Activated naive CD8-positive, alpha-beta T cell treated with anti-CD3 and anti-CD28 coated beads for 36 hours (primary cell): ENCODE measurements around the gene TICAM1. TPM values are rescaled to one million over a fixed set of nuclear protein-coding genes. Genes with fewer than 3 reads are reported as not detected.
"Not testable (repeated sequence)": the region's sequence is repeated elsewhere in the genome, so short reads cannot be mapped to it uniquely, and the experiment has no call there.

Experiments
- DNase-seq: peaks from one replicate; pipeline ENCODE4 v3.0.0; 2021
- H3K27ac Mint-ChIP-seq: one replicate; pipeline ENCODE4 v1.8.0; 2022; ENCODE audit warnings: mild to moderate bottlenecking, moderate library complexity, mixed read lengths
- H3K27me3 Mint-ChIP-seq: one replicate; pipeline ENCODE4 v1.8.0; 2022; ENCODE audit warnings: mild to moderate bottlenecking, mixed read lengths
- H3K36me3 Mint-ChIP-seq: one replicate; pipeline ENCODE4 v1.8.0; 2021; ENCODE audit warnings: mild to moderate bottlenecking, mixed read lengths
- H3K4me1 Mint-ChIP-seq: one replicate; pipeline ENCODE4 v1.8.0; 2021; ENCODE audit warnings: mixed read lengths
- H3K4me3 Mint-ChIP-seq: one replicate; pipeline ENCODE4 v1.8.0; 2022; ENCODE audit warnings: mild to moderate bottlenecking, moderate library complexity, mixed read lengths
- H3K9me3 Mint-ChIP-seq: one replicate; pipeline ENCODE4 v1.8.0; 2022; ENCODE audit warnings: mixed read lengths
- total RNA-seq, 2 experiments: library from RNA; stranded (reverse); gene quantifications; one replicate each; pipeline ENCODE4 v1.2.3, GENCODE V29; 2021

TICAM1 gene
- total RNA-seq, 2 experiments from 2014 or later = 18.4 to 19.5 TPM

GRCh38 chr19:4822354-4822753 is 9.2 kb downstream of the TICAM1 start:
- H3K36me3 Mint-ChIP-seq, H3K9me3 Mint-ChIP-seq, H3K27ac Mint-ChIP-seq, H3K27me3 Mint-ChIP-seq, H3K4me3 Mint-ChIP-seq, DNase-seq, H3K4me1 Mint-ChIP-seq: not testable (repeated sequence)

GRCh38 chr19:4821265-4821664 is 10.2 kb downstream of the TICAM1 start:
- H3K4me3 Mint-ChIP-seq = no peak overlapping the region
- no peaks in the 10 kb centered on the region for H3K4me1 Mint-ChIP-seq
- no peak for DNase-seq
- no peaks in the 10 kb centered on the region for H3K27me3 Mint-ChIP-seq
- peak overlapping the region; percentile 46 for H3K27ac Mint-ChIP-seq
- H3K9me3 Mint-ChIP-seq = no peaks in the 10 kb centered on the region
- H3K36me3 Mint-ChIP-seq = peaks cover 12% of the 10 kb centered on the region

- Mint-ChIP-seq H3K27me3 (no peaks in the 10 kb centered on the region), H3K9me3 (peaks cover 5% of the 10 kb centered on the region), H3K27ac (no peak overlapping the region), H3K36me3 (peaks cover 21% of the 10 kb centered on the region), H3K4me3 (no peak overlapping the region), H3K4me1 (peaks cover 9% of the 10 kb centered on the region)
- no peak for DNase-seq
These were observed 13.8 kb downstream of the TICAM1 start for GRCh38 chr19:4817467-4818277.

- H3K4me1 Mint-ChIP-seq = peaks cover 9% of the 10 kb centered on the region
- H3K27ac Mint-ChIP-seq = no peak overlapping the region
- H3K36me3 Mint-ChIP-seq = peaks cover 19% of the 10 kb centered on the region
- DNase-seq = no peak
- peaks cover 5% of the 10 kb centered on the region for H3K9me3 Mint-ChIP-seq
- no peak overlapping the region for H3K4me3 Mint-ChIP-seq
- no peaks in the 10 kb centered on the region for H3K27me3 Mint-ChIP-seq
These were observed 14.6 kb downstream of the TICAM1 start for GRCh38 chr19:4816950-4817278.

GRCh38 chr19:4816202-4816949 is 15.1 kb downstream of the TICAM1 start:
- Mint-ChIP-seq H3K27ac (peak overlapping the region; percentile 64), H3K4me3 (no peak overlapping the region), H3K4me1 (peaks cover 12% of the 10 kb centered on the region), H3K9me3 (peaks cover 5% of the 10 kb centered on the region), H3K27me3 (no peaks in the 10 kb centered on the region), H3K36me3 (peaks cover 19% of the 10 kb centered on the region)
- no peak for DNase-seq

GRCh38 chr19:4815426-4816201 is 15.9 kb downstream of the TICAM1 start:
- Mint-ChIP-seq H3K27me3 (no peaks in the 10 kb centered on the region), H3K27ac (peak overlapping the region; percentile 64), H3K4me3 (peak overlapping the region; percentile 75), H3K4me1 (peaks cover 12% of the 10 kb centered on the region), H3K9me3 (peaks cover 5% of the 10 kb centered on the region), H3K36me3 (peaks cover 19% of the 10 kb centered on the region)
- DNase-seq = peak; percentile 74

- Mint-ChIP-seq H3K27me3 (no peaks in the 10 kb centered on the region), H3K4me1 (peaks cover 12% of the 10 kb centered on the region), H3K9me3 (peaks cover 5% of the 10 kb centered on the region), H3K4me3 (no peak overlapping the region), H3K36me3 (peaks cover 19% of the 10 kb centered on the region), H3K27ac (peak overlapping the region; percentile 64)
- DNase-seq = no peak
These were observed 16.7 kb downstream of the TICAM1 start for GRCh38 chr19:4814625-4815425.

DNA sequence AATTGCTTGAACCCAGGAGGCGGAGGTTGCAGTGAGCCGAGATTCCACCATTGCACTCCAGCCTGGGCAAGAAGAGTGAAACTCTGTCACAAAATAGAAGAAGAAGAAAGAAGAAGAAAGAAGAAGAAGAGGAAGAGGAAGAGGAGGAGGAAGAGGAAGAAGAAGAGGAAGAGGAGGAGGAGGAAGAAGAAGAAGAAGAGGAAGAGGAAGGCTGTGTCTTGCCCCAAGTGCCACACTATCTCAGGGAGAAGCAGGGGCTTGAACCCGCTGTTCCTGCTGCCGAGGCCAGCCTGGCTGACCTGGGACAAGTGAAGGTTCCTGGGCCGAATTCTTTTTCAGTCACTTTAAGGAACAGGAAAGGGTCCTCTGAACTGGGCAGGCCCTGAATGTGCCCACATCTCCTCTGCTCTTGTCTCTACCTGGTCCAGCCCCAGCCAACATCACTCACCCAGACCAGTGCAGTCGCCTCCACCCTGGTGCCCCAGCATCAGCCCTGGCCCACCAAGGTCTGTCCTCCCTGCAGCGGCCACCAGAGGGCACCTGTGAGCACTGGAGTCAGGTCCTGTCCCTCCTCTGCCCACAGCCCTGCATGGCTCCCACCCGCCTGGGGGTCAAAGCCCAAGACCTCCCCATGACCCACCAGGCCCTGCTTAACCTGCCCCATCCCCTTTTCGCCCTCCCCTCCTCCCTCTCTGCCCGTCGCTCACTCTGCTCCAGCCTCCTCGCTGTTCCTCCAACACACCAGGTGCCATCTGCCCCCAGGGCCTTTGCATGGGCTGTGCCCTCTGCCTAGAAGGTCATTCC is 20.0 kb downstream of the TICAM1 start:
- Mint-ChIP-seq H3K27me3 (no peaks in the 10 kb centered on the region), H3K4me1 (peaks cover 15% of the 10 kb centered on the region), H3K27ac (no peak overlapping the region), H3K4me3 (no peak overlapping the region), H3K36me3 (peaks cover 12% of the 10 kb centered on the region), H3K9me3 (peaks cover 5% of the 10 kb centered on the region)
- DNase-seq = peak; percentile 85

- H3K27ac Mint-ChIP-seq = no peak overlapping the region
These were observed 24.3 kb downstream of the TICAM1 start for GRCh38 chr19:4807188-4807587.

DNA sequence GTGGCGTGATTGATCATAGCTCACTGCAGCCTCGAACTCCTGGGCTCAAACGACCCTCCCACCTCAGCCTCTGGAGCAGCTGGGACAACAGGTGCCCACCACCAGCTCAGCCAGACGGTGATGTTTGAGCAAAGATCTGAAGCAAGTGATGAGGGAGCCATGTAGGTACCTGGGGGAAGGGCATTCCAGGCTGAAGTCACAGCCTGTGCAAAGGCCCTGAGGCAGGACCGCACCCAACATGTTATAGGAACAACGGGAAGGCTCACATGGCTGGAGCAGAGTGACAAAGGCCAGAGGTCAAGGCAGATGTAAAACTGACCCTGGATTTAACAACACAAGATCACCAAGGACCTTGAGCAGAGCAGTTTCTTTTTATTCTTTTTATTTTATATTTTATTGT is 25.1 kb downstream of the TICAM1 start:
- Mint-ChIP-seq H3K27ac (no peak overlapping the region), H3K27me3 (no peaks in the 10 kb centered on the region), H3K9me3 (no peaks in the 10 kb centered on the region), H3K4me1 (peaks cover 3% of the 10 kb centered on the region), H3K36me3 (no peaks in the 10 kb centered on the region), H3K4me3 (no peak overlapping the region)
- DNase-seq = no peak

More at GRCh38 chr19:4807188-4807587, 24.3 kb downstream of the TICAM1 start:
- H3K9me3 Mint-ChIP-seq = no peaks in the 10 kb centered on the region
- peaks cover 7% of the 10 kb centered on the region for H3K4me1 Mint-ChIP-seq
- no peaks in the 10 kb centered on the region for H3K36me3 Mint-ChIP-seq
- H3K4me3 Mint-ChIP-seq = no peak overlapping the region
- no peaks in the 10 kb centered on the region for H3K27me3 Mint-ChIP-seq
- no peak for DNase-seq

- not testable (repeated sequence) for H3K9me3 Mint-ChIP-seq, H3K27me3 Mint-ChIP-seq, H3K36me3 Mint-ChIP-seq, DNase-seq, H3K27ac Mint-ChIP-seq, H3K4me1 Mint-ChIP-seq, H3K4me3 Mint-ChIP-seq
These were observed 26.4 kb downstream of the TICAM1 start for GRCh38 chr19:4805140-4805539.

DNA sequence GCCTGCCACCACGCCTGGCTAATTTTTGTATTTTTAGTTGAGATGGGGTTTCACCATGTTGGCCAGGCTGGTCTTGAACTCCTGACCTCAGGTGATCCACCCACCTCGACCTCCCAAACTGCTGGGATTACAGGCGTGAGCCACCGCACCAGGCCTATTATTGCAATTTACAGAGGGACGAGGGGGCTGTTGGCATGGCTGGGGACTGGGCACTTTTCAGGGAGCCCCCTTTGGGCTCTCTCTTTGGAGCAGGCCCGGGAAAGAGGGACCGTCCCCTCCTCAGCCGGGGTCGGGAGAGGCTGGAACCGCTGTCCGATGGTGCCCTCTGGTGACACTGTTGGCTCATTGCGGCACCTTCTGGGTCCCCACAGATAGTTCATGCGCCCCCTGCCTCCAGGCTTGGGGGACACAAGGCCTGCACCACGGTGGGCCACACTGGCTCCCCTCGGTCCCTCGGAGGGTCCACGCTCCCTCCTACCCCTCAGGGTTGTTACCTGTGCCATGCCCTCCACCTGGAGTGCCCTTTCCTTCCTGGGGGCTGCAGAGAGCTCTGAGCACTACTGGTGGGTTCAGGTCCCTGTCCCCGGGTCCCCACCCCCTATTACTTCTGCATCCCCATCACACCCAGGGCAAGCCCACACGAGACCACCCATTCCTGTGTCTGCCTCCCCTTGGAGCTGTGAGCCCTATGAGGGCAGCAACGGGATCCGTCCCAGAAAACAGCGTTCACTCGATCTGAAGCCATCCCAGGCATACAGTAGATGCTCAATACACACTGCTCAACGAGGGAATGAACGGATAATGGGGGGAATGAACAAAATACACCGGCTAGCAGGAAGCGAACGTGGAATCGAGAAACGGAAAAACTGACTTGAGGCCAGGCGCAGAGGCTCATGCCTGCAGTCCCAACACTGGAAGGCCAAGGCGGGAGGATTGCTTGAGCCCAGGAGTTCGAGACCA is 27.5 kb downstream of the TICAM1 start:
- Mint-ChIP-seq H3K4me3 (no peak overlapping the region), H3K9me3 (no peaks in the 10 kb centered on the region), H3K36me3 (peaks cover 2% of the 10 kb centered on the region), H3K4me1 (no peaks in the 10 kb centered on the region), H3K27ac (no peak overlapping the region), H3K27me3 (no peaks in the 10 kb centered on the region)
- peak; percentile 76 for DNase-seq

DNA sequence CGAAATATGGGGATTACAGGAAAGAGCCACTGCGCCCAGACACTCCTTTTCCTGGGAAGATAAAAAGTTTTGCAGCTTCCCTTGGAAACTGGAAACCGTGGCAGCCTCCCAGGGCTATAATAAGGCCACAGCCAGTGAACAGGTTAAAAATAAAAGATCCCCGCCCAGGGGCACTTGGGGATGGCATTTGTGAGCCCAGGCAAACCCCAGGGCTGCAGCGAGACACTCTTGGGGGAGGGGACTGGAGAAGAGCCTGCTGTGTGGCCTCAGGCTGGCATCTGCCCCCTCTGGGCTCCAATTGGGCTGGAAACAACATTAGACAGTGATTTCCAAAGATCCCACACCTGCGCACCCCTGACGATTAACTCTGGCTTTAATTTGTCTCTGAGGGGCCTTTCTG is 28.8 kb downstream of the TICAM1 start:
- H3K4me3 Mint-ChIP-seq = no peak overlapping the region
- H3K27ac Mint-ChIP-seq = no peak overlapping the region
- no peaks in the 10 kb centered on the region for H3K4me1 Mint-ChIP-seq
- H3K27me3 Mint-ChIP-seq = no peaks in the 10 kb centered on the region
- H3K9me3 Mint-ChIP-seq = no peaks in the 10 kb centered on the region
- no peak for DNase-seq
- peaks cover 7% of the 10 kb centered on the region for H3K36me3 Mint-ChIP-seq
